ENCODE measurements around the gene DMAC2L. TPM values are rescaled to one million over a fixed set of nuclear protein-coding genes. Genes with fewer than 3 reads are reported as not detected.
A peak's percentile ranks its signal among the peaks of the same experiment; 100 is the strongest.
"Not testable (repeated sequence)": the region's sequence is repeated elsewhere in the genome, so short reads cannot be mapped to it uniquely, and the experiment has no call there.

Gene DMAC2L
- total RNA-seq, 2 experiments from 2014 or later, result 13.3 to 16.1 TPM

GRCh38 chr14:50362764-50363713, 50.9 kb downstream of the DMAC2L start:
- H3K4me3 Mint-ChIP-seq, result peak overlapping the region; percentile 92
- H3K36me3 Mint-ChIP-seq, result peaks cover 21% of the 10 kb centered on the region
- CTCF ChIA-PET, result interaction anchor here (1.1 to 2.8 kb wide), 7 partner anchors 20 to 497 kb away, joined by 3 to 18 read pairs (median 4); partner anchors contain the start of genes CDKL1 and MAP4K5
- DNase-seq (peak; percentile 72), ATAC-seq (peak; percentile 48)
- no peaks in the 10 kb centered on the region for H3K27me3 Mint-ChIP-seq
- peaks cover 2% of the 10 kb centered on the region for H3K9me3 Mint-ChIP-seq (ENCODE audit: low read depth)
- peaks cover 31% of the 10 kb centered on the region for H3K4me1 Mint-ChIP-seq
- peak overlapping the region; percentile 97 for H3K27ac Mint-ChIP-seq

GRCh38 chr14:50363714-50364111, 51.6 kb downstream of the DMAC2L start:
- CTCF ChIA-PET, result interaction anchor here (1.1 to 2.8 kb wide), 6 partner anchors 28 to 497 kb away, joined by 3 to 18 read pairs (median 4); partner anchors contain the start of genes CDKL1 and MAP4K5
- peaks cover 2% of the 10 kb centered on the region for H3K9me3 Mint-ChIP-seq (ENCODE audit: low read depth)
- peak; percentile 93 for ATAC-seq
- H3K36me3 Mint-ChIP-seq, result peaks cover 18% of the 10 kb centered on the region
- peak overlapping the region; percentile 92 for H3K4me3 Mint-ChIP-seq
- peaks cover 31% of the 10 kb centered on the region for H3K4me1 Mint-ChIP-seq
- peak; percentile 82 for DNase-seq
- H3K27me3 Mint-ChIP-seq, result no peaks in the 10 kb centered on the region
- peak overlapping the region; percentile 97 for H3K27ac Mint-ChIP-seq

- H3K27ac Mint-ChIP-seq, result no peak overlapping the region
- DNase-seq (no peak), ATAC-seq (no peak)
- H3K27me3 Mint-ChIP-seq, result no peaks in the 10 kb centered on the region
- H3K4me3 Mint-ChIP-seq, result no peak overlapping the region
- peaks cover 16% of the 10 kb centered on the region for H3K36me3 Mint-ChIP-seq
- CTCF ChIA-PET, result interaction anchor here (2.0 kb wide), 1 partner anchor 16 kb away, joined by 6 read pairs; no protein-coding TSS in a partner anchor
- H3K4me1 Mint-ChIP-seq, result peaks cover 31% of the 10 kb centered on the region
- H3K9me3 Mint-ChIP-seq (ENCODE audit: low read depth), result peaks cover 2% of the 10 kb centered on the region
Measured at GRCh38 chr14:50364792-50365191, 52.7 kb downstream of the DMAC2L start.

GRCh38 chr14:50365572-50365971, 53.4 kb downstream of the DMAC2L start:
- not testable (repeated sequence) for H3K27me3 Mint-ChIP-seq; DNase-seq; ATAC-seq; H3K27ac Mint-ChIP-seq; H3K9me3 Mint-ChIP-seq (ENCODE audit: low read depth); H3K4me3 Mint-ChIP-seq
- Mint-ChIP-seq H3K4me1 (peaks cover 31% of the 10 kb centered on the region), H3K36me3 (peaks cover 14% of the 10 kb centered on the region)
- CTCF ChIA-PET, result interaction anchor here (1.6 to 2.0 kb wide), 2 partner anchors 10 to 15 kb away, joined by 4 to 6 read pairs; no protein-coding TSS in a partner anchor

- no peaks in the 10 kb centered on the region for H3K27me3 Mint-ChIP-seq
- peaks cover 2% of the 10 kb centered on the region for H3K9me3 Mint-ChIP-seq (ENCODE audit: low read depth)
- H3K4me3 Mint-ChIP-seq, result no peak overlapping the region
- no peak for DNase-seq
- H3K36me3 Mint-ChIP-seq, result peaks cover 11% of the 10 kb centered on the region
- CTCF ChIA-PET, result interaction anchor here (1.6 to 2.0 kb wide), 2 partner anchors 11 to 15 kb away, joined by 4 to 6 read pairs; no protein-coding TSS in a partner anchor
- peaks cover 31% of the 10 kb centered on the region for H3K4me1 Mint-ChIP-seq
- no peak for ATAC-seq
- H3K27ac Mint-ChIP-seq, result no peak overlapping the region
Measured at GRCh38 chr14:50366115-50366514, 54.0 kb downstream of the DMAC2L start.

- Mint-ChIP-seq H3K4me3 (no peak overlapping the region), H3K4me1 (peaks cover 31% of the 10 kb centered on the region), H3K36me3 (peaks cover 11% of the 10 kb centered on the region), H3K27ac (peak overlapping the region; percentile 0), H3K27me3 (no peaks in the 10 kb centered on the region), H3K9me3 (ENCODE audit: low read depth) (peaks cover 2% of the 10 kb centered on the region)
- CTCF ChIA-PET, result interaction anchor here (1.6 kb wide), 1 partner anchor 11 kb away, joined by 4 read pairs; no protein-coding TSS in a partner anchor
- no peak for ATAC-seq
- DNase-seq, result no peak
Measured at GRCh38 chr14:50366589-50366988, 54.5 kb downstream of the DMAC2L start.

GRCh38 chr14:50371546-50371945, 59.4 kb downstream of the DMAC2L start:
- DNase-seq (no peak), ATAC-seq (no peak)
- Mint-ChIP-seq H3K4me1 (peaks cover 7% of the 10 kb centered on the region), H3K36me3 (no peaks in the 10 kb centered on the region), H3K4me3 (no peak overlapping the region), H3K9me3 (ENCODE audit: low read depth) (no peaks in the 10 kb centered on the region), H3K27me3 (peaks cover 15% of the 10 kb centered on the region), H3K27ac (no peak overlapping the region)
- CTCF ChIA-PET, result no interaction called here

GRCh38 chr14:50373959-50374358, 61.8 kb downstream of the DMAC2L start:
- Mint-ChIP-seq H3K4me3 (no peak overlapping the region), H3K27me3 (peaks cover 15% of the 10 kb centered on the region), H3K4me1 (no peaks in the 10 kb centered on the region), H3K27ac (no peak overlapping the region), H3K9me3 (ENCODE audit: low read depth) (no peaks in the 10 kb centered on the region), H3K36me3 (no peaks in the 10 kb centered on the region)
- no peak for DNase-seq
- CTCF ChIA-PET, result no interaction called here
- ATAC-seq, result no peak

- H3K27me3 Mint-ChIP-seq, result peaks cover 15% of the 10 kb centered on the region
- no peak for ATAC-seq
- no peak overlapping the region for H3K4me3 Mint-ChIP-seq
Measured at GRCh38 chr14:50375760-50376159, 63.6 kb downstream of the DMAC2L start.

More at GRCh38 chr14:50375760-50376159, 63.6 kb downstream of the DMAC2L start:
- CTCF ChIA-PET, result no interaction called here
- H3K9me3 Mint-ChIP-seq (ENCODE audit: low read depth), result no peaks in the 10 kb centered on the region
- H3K4me1 Mint-ChIP-seq, result no peaks in the 10 kb centered on the region
- no peaks in the 10 kb centered on the region for H3K36me3 Mint-ChIP-seq
- DNase-seq, result no peak
- no peak overlapping the region for H3K27ac Mint-ChIP-seq

Small RNA genes within 50 kb of the gene (microRNA-seq; reads per million reads assigned to microRNA genes)
- 3.0 reads per million for gene MIR4504

Other genes with a start within 250 kb of the DMAC2L start
- 10 to 100 TPM; 12.0 to 14.5 TPM for gene VCPKMT, start 195.8 kb upstream of the DMAC2L start, total RNA-seq
- gene SOS2, start 80.7 kb upstream of the DMAC2L start, total RNA-seq, result 10 to 100 TPM; 18.0 to 19.7 TPM
- gene L2HGDH, start 95 bp upstream of the DMAC2L start, total RNA-seq, result 10 to 100 TPM; 13.5 to 15.0 TPM
- gene CDKL1, start 84.6 kb downstream of the DMAC2L start, total RNA-seq, result 10 to 100 TPM; 13.5 to 17.6 TPM
- gene MAP4K5, start 220.2 kb downstream of the DMAC2L start, total RNA-seq, result 10 to 100 TPM; 31.4 to 38.7 TPM
- 1 to 10 TPM; 1.3 to 2.2 TPM for gene ATL1, start 247.8 kb downstream of the DMAC2L start, total RNA-seq